Kasumi-1 (cell line): ENCODE measurements around the gene IL37.
A peak's percentile ranks its signal among the peaks of the same experiment; 100 is the strongest.

Source experiments
- DNase-seq, 2 experiments: peaks; one replicate each; lab custom pipeline; 2025; lab: John Stamatoyannopoulos, UW

IL37 gene, protein sequence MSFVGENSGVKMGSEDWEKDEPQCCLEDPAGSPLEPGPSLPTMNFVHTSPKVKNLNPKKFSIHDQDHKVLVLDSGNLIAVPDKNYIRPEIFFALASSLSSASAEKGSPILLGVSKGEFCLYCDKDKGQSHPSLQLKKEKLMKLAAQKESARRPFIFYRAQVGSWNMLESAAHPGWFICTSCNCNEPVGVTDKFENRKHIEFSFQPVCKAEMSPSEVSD

DNA sequence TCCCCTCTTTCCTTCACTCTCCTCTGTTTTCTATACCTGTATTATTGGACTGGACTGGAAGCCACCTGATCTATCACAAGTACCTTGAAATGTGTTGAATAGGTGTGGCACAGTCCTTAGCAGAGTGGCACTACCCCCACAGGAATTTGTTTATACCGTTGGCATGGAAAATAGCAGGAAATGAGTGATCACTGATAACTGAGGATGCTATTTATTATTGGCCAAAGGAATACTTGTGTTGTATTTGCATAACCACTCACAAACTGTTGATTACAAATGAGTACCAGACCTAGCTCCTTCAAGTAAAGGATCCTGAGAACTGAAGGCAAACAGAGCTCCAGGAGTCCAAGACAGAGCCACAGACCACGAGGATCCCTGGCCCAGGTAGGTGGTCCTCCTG lies at the start of gene IL37:
Gene IL37 (plus strand): TSS at position 301 of the 400 bp plus-strand sequence. CDS start 1,848 bp downstream, outside the sequence.
- no peak for DNase-seq

DNA sequence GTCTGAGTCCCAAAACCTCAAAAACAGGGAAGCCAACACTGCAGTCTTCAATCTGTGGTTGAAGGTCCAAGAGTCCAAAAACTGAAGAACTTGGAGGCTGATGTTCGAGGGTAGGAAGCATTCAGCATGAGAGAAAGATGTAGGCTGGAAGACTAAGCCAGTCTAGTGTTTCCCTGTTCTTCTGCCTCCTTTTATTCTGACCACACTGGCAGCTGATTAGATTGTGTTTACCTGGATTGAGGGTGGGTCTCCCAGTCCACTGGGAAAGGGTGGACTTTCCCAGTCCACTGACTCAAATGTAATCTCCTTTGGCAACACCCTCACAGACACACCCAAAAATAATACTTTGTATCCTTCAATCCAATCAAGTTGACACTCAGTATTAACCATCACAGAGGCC lies 46.9 kb upstream of the IL37 start:
- no peak for DNase-seq

DNA sequence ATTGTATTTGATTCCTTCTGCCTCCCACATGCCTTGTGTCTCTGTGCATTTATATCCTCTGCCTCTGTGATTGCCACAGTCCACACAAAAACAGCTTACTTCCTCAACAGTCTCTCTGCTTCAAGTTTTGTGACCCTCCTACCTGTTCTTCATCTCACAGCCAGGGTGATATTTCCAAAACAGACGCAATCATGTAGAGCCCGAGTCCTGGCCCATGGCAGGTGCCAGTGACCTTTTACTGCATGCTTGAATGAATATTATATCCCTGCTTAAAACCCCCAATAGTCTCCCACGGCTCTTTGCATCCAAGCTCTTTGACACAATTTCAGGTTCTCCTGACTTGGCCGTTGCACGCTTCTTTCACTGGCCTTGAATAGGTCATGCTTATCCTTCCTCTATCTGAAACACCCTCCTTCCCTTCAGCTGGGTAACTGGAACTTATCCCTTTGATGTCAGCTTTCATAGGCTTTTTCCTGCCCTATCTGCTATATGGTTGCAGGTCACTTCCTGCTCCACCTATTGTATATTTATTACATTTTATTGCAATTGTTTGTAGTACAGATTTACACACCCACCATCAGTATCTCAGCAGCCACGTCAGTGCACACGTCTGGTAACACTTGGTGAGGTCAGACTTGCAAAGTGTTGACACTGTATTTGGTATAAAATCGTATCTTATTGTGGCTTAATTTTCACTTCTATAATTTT lies 44.7 kb upstream of the IL37 start:
- no peak for DNase-seq

DNA sequence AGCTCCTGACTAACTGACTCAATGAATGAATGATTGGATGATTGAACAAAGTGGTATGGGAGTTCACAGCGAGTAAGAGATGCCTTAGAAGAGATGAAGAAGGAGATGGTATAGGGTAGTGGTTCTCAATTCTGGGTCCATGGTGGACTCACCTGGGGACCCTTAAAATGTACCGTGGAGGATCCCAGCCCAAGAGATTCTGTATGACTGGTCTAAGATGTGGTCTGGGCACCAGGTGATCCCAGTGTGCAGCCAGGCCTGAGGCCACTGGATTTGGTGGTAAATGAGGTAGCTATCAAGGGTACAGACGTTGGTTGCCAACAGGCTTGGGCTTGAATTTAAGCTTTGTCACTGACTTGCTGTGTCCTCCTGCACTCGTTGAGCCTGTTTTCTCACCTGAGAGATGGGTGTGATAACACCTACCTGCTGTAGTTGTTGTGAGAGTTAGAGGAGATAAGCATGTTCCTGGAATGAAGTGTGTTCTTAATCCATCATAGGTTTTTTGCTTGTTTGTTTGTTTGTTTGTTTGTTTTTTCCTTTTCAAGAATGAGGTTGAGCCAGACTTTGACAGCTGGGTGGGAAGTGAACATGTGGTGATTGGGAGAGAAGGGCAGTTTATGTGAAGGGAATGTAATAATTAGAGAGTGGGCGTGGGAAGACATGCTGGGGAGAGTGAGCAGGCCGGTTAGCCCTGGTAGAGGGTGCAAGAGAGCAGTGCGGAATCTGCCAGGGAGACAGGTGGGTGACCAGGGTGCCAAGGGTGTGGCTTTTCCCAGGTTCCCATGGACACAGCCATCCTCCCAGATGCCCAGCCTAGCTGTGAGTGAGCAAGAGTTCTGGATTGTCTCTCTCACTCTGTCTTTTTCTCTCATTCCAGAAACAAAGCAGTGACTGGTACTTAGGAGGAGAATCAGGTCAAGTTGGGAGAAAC lies 43.0 kb upstream of the IL37 start:
- no peak for DNase-seq

DNA sequence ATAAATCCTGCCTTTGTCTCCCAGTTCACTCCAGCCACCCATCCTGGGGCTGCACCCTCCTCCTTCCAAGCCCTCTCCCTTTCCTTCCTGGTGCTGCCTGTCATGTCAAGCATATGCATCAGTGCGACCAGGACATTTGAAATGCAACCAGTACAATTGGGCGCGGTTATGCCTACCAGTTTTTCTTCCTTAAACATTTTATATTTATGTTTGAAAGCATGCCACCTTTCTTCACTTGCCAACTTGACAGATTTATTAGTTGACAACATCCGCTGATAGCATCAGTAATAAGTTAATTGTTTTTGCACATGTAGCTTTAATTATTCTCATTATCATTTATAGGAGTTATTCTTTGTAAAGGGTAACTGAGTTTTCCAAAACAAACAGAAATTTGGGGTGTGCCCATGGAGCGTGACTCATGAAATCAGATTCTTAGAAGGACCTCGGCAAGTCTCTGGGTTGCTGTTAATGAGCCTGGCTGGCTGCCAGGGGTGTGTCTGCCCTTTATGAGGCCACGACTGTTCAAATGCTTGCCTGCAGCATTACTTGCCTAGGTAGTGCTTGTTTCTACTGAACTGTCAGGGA lies 41.6 kb upstream of the IL37 start:
- no peak for DNase-seq

DNA sequence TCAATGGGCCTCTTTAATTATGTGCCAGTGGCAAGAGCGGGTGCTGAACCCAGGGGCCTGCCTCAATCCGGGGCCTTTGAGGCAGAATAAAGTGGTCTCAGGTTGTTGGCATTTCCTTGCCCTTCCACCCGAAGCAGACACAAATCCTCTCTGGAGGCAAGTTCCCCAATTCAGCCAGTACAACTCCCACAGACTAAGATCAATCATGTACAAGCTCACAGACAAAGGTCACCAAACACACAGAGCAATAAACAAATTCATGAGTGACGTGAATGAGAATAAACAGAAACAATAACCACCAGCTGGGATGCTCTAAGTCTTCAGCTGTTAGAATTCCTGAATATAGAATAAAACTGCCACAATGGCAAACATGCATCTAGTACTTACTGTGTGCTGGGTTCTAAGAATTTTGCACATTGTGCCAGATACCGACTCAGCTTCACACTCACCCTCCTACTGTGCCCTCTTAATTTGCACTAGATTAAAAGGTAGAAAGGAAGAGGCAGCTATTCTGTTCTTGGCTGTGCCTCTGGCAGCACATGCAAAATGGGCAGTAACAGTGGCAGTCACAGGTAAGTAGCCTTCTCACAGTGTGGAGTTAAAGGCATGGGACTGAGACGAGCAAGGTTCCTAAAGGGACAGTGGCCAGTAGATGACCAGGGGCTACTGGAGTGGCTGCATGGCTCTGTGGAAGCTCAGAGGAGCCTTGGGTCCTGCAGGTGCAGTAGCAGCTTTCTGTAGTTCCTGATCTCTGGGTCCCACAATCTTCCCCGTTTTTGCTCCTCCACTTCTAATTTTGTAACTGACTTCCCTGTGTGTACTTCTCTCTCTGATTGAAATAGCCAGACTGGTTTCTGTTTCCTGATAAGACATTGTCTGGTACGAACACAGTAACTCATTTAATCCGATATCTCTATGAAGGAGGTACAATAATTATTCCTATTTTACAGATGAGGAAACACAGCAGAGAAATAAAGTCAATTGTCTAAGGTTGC lies 39.8 kb upstream of the IL37 start:
- peak; percentile 26 to 29 for DNase-seq

DNA sequence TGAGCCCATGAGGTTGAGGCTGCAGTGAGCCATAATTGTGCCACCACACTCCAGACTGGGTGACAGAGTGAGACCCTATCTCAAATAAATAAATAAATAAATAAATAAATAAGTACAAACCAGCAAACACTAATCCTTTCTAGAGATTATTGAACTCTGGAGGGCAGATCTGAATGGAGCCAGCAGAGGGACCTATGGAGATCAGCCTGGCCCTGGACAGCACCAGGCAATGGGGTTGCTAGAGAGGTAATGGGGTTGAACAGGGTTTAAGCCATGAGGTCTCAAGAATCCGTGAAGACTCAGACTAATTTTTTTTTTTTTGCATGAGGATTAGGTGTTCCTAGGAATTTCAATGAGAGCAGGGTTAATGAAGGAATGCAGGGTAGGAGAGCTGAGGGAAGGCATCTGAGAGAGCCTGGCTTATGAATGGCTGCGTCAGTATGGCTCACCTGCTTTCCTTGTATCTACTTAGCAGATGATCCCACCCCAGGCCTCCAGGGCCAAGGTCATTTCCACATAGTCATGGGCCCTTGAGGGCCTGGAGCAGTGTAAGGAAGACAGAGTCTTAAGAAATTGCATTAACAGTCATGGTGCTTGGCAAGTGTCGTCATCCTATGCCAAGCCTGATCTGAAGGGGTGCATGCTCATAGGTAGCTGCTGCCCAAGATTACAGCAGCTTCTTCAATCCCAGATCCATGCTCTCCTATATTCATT lies 34.6 kb upstream of the IL37 start:
- no peak for DNase-seq

DNA sequence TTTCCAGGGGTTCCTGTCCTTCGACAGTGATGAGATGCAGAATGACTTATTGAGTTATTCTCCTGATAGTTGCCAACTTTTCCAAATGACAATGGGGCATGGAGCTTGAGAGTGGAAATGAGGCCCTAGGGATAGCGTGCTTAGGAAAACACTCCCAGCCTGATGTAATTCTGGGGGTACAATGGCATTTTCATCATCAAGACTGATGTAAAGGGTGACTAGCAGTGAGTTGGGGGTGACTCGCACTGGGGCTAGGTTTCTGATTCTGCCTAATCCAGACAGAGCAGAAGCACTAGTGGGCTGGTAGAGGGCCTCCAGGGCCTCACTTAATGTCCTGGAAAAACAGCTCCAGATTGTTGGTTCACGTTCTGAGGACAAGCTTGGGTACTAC lies 34.0 kb upstream of the IL37 start:
- no peak for DNase-seq

DNA sequence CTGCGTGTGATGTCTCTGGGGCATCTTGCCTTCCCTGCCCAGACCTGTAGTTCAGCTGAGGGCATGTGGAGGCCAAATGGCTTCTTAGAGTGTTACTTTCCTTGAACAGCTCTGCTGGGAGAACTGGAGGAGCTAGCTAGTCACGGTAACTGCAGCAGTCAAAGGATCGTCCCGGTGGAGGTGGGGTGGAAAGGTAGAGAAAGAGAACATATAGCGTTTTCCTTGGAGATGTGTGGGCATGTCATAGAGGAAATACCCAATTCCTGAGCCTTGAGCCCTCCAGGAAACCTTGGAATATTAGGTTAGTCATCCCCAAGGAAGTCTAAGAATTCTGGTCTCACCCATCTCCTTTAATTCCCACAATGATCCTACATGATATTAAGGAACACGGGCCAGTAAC lies 33.5 kb upstream of the IL37 start:
- no peak for DNase-seq

DNA sequence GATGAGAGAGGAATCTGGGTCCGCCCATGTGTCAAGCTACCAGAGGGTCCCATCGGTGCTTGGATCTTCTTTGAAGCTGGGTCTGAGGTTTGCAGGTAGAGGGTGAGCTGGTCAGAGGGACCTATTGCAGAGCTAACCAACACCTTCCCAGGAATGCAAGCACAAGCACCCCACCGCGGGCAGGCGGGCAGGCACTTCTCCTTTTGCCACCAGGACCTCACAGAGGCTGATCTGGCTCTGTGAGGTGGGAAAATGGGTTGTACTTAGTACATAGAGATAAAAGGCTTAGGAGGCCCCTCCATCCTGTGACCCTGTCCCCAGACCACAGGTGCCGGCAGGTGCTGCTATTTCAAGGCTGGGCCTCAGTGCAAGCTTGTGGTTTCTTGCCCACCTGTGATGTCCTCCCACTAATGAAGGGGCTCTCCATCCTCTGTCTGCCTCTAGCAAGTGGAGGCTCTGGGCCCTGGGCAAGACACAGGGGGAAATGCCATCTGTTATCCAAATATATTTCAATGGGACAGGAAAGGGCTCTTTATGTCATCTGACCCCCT lies 31.4 kb upstream of the IL37 start:
- DNase-seq = peak; percentile 1 to 12

DNA sequence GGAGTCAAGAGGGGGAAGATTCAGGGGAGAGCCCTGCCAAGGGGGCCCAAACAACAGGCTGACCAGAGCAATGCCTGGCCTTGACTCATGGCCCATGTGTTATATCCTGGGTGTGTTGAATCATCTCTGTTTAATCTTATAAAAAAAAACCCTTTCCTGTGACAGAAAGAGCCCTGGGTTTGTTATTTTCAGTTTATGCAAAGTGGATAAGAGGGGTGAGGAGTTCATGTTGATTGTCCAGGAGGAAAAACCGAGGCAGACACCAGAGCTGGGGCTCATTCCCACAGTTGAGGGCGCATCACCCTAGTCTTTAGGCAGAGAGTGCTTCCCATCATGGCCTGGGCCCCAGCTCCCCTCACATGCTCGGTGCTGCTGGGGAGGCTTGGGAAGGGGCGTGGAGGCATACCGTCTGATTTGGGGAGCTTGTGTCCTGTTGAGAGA lies 30.9 kb upstream of the IL37 start:
- DNase-seq = no peak

DNA sequence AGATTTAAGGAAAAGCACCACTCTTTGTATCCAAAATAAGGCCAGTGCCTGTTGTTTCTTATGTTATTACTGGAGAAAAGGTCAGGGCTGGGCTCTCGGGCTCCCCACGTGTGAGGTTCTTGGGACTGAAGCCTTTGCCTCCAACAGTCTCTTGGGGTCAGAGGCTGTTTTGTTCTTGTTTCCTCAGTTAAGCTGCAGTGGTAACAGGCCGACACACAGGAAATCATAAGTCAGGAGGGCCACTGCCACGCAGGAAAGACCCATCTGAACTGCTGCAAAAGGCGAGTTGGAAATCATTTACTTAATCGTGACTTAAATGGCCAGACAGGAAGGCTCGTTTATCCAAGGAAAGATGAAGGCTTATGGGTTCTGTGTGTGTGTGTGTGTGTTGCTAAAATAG lies 30.3 kb upstream of the IL37 start:
- DNase-seq = no peak

DNA sequence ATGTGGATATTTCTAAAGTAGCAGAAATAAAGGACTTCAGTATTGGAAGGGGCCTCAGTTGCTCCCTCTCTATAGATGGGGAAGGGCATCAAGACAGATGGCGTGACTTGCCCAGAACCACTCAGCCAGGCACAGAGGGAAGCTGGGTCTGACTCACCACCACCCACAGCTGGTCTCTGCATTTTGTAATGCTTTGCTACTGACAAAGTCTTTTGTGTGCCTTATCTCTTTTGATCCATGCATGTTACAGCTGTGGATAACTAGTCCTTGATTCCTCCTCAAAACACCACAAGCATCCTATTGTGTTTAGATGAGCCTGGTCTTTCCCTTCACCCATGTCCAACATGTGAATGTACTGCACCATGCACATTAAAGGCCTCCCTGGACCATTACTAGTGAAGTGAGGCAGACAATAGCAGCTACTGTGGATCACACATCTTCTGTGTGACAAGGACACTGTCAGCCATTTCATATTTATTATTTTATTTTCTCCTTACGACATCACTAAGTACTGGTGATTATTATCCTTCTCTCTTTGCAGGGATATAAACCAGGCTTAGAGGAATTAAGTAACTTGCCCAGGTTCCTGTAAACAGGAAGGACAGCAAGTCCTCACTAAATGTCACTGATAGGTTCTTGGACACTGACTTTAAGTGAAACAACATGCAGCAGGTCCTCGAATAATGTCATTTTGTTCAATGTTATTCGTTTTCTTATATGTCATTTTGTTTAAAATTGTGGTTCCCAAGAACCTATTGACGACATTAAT lies 29.6 kb upstream of the IL37 start:
- DNase-seq = peak; percentile 65 to 78

DNA sequence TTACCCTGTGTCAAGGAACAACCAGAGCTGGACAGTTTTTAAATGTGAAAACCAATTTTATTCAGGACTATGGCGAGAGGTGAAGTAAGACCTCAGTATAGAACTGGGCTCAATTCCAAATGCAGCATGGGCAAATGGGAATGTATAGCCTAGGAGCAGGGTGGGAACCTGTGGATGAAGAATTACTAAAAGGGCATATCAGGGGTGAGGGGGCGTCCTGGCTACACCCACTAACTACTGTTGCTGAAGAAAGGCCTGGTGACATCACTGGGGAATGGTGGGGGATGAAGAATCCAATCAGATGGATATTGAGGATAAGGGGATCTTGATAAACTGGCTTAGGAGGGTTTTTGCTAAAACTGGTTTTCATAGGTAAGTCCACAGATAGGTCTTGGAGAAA lies 27.3 kb upstream of the IL37 start:
- no peak for DNase-seq

DNA sequence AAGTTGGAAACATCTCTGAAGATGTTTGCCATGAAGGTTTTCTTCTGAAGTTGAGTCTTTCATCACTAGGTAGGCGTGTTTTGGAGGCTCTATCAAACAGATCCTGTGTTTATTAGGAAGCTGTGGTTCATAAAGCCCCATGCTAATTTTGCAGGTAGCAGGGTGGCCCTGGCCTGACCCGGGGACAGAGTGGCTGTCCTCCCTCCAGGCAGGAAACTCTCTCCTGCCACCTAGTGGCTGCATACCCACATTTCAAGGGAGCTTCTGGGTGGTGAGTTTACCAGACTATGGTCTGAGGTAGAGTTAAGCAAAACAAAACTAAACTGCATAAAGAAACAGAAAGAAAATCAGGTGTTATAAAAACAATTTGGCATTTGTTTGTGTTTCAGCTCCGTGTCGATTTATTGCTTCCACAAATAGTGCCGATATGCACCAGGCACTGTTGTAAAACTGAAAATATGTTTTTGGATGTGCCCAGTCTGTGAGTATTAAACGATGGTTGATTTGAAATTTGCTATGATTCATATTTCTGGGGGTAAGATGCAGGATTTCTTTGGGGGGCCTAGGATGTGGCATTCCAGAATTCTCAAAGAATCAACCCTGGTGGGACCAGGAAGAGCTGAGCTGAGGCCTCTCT lies 26.0 kb upstream of the IL37 start:
- DNase-seq = peak; percentile 38 to 53

DNA sequence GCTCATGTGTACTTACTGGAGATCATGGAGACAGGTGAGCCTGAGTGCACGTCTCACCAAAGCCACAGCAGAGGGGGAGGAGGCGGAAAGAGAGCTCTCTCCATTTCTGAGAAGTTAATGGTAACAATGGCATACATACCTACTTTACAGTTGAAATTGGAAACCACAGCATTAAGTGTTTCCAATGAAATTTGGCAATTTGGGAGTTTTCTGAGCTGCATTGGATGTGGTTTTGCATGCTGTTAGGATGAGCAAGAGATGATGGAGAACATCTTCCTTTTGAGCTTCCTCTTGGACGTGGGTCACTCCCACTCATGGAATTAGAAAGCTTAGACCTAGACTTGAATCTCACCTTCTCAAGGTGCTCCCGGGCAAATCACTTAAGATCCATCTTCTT lies 25.5 kb upstream of the IL37 start:
- no peak for DNase-seq

DNA sequence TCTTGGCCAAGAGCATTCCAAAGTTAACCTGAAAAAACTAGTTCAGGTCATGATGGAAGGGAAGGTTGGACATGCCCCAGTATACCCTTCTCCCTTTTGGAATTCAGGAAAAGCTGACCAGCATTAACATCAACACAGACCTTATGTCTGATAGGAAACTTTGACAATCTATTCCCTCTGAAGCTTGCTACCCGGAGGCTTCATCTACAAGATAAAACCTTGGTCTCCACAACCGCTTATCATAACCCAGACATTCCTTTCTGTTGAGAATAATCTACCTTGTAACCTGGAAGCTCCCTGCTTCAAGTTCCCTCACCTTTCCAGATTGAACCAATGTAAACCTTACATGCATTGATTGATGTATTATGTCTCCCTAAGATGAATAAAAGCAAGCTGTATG lies 24.7 kb upstream of the IL37 start:
- no peak for DNase-seq

DNA sequence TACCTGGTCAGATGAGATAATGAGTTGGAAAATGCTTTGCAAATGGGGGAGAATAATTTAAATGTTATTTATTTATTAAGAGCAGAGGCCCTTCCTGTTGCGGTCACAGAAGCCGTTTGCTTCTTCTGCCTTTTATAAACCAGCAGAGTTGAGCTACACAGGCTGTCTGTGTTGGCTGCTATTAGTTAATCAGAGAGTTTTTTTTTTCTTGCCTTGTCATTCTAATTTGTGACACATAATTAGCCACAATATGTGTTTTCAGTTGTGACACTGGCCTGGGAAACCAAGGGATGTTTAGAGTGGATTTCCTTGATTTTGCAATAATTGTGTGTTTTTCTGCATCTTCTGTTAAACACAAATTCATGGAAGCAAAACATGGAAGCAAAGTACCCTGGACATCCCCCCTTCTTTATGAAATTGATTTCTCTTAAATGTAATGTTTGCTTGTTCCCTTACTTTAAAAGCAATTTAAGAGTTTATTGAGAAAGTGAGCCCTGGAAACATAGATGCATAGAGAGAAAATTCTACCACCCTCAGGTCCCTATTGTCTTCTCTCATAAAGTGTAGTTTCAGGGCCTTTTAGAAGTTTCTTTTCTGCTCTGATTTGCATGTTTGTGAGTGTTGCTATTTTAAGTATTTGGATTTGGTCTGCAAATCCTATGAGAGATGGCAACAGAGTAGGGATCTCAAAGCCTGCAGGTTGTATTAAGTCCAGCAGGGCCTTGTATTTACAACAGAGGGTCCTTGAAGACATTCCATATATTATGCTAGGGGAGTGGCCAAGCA lies 22.8 kb upstream of the IL37 start:
- DNase-seq = no peak
